ENCODE data around the gene CUEDC2.

GRCh38 chr10:102475451-102476040 is 43.2 kb upstream of the CUEDC2 start:
- TF ChIP-seq POLR2A (IDR thresholded peaks at IDR 0.05), result no peak
- no peak for TF ChIP-seq CTCF (IDR thresholded peaks at IDR 0.05 in 8 of 11, conservative IDR thresholded peaks at IDR 0.05 in 3 of 11)
- peak; percentile 42 to 71 (median 47) for TF ChIP-seq POLR2AphosphoS5 (IDR thresholded peaks at IDR 0.05)

All from spleen (tissue), 7 donors.